HG02981 (cell line): Measurements from ENCODE around the gene UCP2.
"Not testable (repeated sequence)": the region's sequence is repeated elsewhere in the genome, so short reads cannot be mapped to it uniquely, and the experiment has no call there.

Experiments
- ATAC-seq: cut with Tn5 transposase; IDR thresholded peaks from one replicate; pipeline ENCODE4 v1.9.1; 2021; ENCODE audit warnings: mild to moderate bottlenecking, moderate library complexity; ENCODE audit not compliant: unreplicated experiment

Gene UCP2

DNA sequence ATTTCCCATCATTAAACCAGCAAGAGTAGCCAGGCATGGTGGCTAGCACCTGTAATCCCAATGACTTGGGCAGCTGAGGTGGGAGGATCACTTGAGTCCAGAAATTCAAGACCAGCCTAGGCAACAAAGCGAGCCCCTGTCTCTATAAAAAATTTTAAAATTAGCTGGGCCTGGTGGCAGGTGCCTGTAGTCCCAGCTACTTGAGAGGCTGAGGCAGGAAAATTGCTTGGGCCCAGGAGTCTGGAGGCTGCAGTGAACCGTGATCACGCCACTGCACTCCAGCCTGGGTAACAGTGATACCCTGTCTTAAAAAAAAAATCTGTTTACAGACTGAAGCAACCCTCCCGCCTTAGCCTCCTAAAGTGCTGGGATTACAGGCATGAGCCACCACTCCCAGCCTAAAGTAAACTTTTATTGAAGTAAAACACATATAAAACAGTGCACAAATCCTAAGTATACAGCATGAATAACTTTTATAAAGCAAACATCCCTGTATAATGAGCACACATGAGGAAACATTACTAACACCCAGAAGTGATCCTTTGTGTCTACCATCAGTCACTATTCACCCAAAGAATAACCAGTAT, 13.6 kb upstream of the UCP2 start:
- no peak for ATAC-seq

DNA sequence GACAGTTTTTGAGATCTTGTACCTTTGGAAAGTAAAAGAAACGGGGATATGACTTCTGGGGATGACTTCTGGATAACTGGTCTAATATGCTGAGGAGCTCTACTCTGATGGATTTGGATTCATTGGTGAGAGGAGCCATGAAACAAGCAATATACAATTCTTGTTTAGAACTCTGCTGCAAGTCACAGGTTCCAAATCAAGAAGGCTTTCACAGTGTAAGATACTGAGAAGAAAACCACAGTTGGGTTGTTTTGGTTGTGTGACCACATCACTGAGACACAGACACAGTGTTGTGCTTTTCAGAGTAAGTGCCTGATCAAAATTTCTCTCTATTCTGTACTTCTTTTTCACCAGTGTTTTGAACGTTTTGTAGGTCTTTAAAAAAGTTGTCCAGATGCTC, 13.1 kb upstream of the UCP2 start:
- peak; percentile 43 for ATAC-seq

DNA sequence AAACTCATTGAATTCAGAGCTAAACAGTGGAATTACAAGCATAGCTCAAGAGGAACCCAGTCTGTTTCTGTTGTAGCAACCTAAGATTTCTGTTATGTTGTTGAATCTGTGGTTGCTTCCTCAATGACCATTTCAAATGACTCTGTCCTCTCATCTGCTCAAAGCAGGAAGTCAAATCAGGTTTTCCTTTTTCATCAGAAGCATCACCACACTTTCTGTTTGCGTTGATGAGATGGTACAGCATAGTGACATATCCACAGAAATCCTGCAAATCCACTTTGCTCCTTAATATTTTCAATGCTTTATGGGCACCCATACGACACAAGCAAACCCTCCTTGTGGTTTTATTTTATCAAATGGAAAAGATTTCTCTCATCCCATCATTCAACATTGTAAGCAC, 12.6 kb upstream of the UCP2 start:
- ATAC-seq = peak; percentile 56

DNA sequence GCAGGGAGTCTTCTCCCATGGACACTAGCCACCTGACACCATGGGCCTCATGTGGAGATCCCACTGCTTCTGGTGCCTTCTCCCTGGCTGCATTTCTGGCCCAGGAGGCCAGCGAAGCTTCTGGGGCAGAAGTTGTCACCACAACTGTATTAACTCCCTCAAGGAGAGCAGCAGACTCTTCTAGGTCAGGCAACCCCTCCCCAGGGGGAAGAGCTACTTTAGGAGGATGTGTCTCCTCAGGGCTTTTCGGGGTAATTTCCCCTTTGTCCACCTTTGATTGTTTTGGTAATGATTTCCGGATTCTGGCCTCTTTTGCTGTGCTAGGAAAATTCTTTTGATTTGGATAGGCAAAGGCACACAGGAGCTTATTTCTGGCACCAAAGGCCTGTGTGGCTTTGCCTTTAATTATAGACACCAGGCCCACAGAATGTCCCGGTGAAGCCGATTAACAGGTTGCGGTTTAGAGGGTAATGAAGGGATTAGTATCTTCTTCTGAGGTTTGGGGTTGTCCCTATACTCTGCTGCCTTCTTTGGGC, 8.9 kb upstream of the UCP2 start:
- no peak for ATAC-seq

DNA sequence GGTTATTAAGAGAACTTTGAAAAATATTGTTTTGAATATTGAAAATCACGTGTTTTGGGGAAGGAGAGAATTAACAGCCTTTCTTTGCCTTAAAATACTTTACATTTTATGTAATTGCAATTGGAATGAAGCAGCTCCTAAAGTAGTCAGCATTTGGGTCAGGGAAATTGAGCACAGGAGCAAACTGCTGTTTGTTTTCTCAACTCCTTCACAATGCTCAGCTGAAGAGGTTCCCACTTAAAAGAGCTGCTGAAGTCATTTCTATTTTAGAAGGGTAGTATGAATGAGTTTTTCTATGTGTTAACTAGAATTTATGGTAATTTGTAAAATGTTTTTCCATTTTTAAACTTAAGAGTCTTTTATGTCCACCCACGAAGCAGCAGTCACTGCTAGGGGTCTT, 8.1 kb upstream of the UCP2 start:
- no peak for ATAC-seq

DNA sequence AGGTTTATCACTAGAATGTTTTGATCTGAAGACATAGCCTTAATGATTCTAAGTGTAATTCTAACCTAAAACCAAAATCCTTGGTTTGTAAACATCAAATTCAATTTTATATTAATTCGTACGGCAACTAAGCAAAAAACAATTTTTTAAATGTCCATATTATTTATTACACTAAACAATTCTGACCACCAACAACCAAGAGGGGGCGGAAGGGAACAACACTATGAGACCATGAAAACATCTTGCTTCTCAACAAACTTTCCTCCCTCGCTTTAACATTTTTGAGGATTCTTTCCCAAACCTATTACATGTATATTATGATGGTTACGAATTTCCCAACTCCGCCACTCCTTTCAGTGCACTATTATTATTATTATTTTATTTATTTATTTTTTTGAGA, 6.5 kb upstream of the UCP2 start:
- no peak for ATAC-seq

DNA sequence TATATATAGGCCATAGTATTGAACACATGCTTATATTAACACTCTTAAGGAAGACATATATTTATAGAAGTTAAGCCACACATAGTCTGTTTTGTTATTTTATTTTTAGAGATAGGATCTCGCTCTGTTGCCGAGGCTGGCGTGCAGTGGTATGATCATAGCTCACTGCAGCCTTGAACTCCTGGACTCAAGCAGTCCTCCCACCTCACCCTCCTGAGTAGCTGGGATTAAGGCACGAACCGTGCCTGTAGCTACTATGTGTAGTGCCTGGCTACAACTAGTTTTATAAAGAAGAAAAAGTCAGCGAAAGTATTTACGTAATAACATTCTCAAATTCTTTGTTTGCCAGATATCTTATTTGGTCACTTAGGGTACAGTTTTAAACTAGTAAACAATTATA, 5.6 kb upstream of the UCP2 start:
- no peak for ATAC-seq

DNA sequence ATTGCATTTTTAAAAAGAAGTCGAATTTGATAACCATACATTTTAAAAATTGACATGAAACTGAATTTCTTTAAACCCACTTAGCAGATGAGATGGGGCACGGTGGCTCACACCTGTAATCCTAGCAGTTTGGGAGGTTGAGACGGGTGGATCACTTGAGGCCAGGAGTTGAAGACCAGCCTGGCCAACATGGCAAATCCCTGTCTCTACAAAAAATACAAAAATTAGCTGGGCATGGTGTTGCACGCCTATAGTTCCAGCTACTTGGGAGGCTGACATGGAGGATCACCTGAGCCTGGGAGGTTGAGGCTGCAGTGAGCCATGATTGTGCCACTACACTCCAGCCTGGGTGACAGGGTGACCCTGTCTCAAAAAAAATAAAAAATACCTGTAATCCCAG, 3.0 kb upstream of the UCP2 start:
- not testable (repeated sequence) for ATAC-seq

DNA sequence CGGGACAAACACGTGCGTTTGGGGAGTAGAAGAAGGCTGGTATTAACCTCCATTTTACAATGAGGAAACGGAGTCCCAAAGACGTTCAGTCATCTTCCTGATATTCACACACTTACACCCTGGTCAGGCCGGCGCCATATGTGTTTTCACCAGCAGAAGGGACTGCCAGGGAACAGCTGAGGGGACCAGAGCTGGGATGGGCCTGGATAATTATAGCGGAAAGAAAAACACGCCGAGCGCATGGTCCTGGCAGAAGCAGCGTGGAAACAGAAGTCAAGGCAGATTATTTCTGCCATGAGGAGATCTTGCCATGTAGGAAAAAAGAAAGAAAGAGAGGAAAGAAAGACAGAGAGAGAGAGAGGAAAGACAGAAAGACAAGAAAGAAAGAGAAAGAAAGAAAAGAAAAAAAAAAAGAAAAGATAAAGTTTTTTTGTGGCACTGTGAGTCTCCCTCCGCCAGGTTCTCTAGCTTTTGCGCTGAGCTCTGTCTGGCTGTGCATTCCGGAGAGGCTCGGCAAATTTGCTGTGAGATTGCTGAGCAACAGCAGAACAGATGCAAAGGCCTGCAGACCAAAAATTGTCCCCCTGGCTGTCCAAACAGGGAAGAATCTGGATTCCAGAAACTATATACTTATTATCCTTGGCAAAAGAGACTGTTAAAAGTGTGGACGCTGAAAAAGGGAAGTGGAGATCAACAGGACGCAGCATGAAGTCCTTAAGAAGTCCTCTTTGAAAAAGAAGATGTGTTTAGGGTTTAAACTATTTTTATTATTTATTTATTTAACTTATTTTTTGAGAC, 1.3 kb upstream of the UCP2 start:
- no peak for ATAC-seq

DNA sequence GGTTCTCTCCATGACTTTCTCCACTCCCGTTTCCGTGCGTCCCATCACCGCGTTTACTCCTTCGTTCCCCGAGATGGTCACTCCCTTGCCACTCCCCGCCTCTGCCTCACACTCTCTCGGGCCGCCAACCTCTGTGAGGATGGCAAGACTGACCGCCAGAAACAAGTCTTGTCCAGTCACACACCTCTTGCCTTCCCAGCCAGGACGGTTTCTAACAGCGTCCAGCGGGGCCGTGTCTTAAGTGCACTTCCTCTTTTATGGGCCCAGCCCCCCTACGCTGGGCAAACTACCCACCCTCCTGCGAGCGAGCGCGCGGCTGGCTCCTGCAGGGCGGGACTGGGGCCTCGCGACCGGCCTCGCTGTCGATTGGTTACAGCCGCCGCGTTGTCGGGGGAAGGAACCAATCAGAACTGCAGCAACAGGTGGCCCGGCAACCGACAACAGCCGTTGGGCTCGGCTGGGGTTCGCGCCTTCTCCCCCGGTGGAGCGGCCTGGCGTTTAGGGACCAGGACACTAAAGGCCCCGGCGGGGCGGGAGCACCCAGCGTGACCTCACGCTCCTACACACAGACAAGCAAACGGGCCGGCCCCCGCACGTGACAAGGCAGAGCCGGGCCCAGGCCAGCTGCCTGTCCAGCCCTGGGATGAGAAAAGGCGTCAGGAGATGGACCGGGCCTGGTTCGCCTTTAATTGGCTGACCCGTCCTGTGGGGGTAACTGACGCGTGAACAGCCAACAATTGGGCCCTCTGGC, 522 bp upstream of the UCP2 start:
- peak; percentile 62 for ATAC-seq

DNA sequence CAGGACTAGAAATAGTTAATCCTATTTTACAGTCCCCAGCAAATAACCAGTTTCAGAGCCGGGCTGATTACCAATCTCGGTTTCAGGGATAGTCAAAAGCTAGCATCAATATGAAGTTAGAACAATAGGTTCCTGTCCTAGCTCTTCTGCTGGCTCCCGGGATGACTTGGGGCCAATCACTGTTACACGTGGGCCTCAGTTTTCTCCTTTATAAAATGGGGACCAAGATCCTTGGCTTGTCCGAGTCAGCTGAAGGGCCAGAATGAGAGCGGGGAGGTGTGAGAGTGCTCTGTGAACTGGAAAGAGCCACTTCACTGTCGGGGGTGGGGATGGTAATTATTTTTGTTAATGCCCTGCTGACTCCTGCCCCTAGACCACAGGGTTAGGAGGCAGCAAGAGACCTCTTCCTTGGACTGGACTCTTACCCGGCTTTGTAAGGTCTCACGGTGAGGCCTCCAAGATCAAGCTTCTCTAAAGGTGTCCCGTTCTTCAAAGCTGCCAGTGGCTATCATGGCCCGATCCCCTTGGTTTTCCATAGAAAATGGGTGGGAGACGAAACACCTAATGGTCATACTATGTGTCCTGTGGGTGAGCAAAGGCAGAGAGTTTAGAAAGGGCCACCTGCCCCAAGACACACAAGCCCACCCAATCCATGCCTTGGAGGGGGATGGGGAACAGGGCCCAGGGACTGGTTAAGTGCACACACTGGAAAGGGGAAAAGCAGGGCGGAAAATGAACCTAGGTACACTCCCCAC, 1.4 kb downstream of the UCP2 start:
- no peak for ATAC-seq

DNA sequence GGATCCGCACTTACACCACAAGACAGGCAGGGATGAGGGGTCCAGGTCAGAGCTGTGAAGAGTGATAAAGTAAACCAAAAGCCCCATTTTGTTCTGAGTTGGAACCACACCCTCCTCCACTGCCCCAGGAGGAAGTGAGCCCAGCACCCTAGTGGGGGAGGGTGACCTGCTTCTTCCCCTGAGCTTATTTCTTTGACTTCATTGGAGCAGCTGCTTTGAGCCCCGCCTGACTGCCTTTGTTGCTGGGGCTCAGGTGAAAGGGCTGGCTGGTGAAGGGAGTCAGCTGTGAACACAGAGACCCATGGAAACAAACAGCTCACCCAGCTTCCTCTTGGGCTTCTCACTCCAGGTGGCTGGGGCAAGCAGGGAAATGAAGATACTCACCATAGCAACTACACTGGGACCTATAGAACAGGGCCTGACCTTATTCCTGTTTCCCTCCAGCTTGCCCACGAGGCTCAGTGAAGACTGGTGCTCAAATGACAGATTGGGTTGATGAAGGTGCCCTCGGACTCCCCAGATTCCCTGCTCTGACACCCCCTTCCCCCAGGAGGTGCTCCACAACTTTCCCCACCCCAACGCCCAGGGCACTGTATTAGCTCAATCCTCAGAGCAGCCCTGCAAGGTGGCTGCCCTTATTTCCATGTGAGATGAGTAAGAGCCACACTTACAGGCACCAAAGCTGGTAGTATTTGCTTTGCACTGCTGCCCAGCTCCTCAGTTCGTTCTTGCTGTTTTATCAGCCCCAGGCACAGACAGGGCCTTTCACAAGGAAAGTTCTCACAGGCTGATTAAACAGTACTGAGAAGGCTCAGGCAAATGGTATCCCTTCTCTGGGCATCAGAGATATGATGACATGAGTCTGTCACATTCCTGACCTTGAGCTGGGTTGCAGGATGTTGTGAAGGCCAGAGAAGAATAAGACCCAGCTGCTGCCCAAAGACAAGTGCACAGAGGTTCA, 2.4 kb downstream of the UCP2 start:
- ATAC-seq = peak; percentile 43

DNA sequence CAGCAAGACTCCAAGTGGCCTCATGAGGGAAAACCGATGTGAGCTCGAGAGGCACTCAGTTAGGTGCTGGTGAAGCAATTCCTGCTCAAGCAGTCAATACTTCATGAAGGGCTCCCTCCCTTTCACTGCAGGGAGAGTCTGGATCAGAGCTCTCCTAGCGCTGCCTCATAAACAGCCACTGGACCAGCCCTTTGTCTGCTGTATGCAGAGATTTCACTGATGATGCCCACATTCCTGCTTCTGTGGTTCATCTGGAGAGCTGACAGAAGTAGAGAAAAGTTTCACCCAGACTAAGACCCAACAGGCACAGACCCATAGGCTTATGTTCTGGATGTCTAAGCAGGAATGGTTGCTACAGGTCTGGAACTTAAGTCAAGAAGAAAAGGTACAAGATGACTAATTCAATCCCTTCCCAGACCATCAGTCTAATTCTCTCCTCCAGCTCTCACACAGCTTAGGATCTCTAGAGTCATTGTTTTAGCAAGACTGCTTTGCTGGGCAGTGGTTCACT, 4.0 kb downstream of the UCP2 start:
- no peak for ATAC-seq

DNA sequence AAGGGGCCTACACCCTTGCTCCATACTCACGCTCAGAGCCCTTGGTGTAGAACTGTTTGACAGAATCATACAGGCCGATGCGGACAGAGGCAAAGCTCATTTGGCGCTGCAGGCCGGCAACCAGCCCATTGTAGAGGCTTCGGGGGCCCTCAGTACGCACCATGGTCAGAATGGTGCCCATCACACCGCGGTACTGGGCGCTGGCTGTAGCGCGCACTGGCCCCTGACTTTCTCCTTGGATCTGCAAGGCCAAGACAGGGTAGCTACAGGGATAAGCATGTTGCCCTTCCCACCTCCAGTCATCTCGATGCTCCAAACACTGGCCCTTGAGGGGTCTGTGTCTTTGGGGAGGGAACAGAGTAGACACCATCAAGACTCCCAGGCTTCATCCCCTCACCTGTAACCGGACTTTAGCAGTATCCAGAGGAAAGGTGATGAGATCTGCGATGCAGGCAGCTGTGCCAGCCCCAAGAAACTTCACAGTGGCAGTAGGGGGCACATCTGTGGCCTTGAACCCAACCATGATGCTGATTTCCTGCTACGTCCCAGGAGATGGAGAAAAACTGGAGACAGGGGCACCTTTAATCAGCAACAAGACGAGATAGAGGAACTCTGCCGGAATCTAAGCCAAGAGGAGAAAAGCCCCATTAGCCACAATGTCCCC, 4.7 kb downstream of the UCP2 start:
- ATAC-seq = no peak

DNA sequence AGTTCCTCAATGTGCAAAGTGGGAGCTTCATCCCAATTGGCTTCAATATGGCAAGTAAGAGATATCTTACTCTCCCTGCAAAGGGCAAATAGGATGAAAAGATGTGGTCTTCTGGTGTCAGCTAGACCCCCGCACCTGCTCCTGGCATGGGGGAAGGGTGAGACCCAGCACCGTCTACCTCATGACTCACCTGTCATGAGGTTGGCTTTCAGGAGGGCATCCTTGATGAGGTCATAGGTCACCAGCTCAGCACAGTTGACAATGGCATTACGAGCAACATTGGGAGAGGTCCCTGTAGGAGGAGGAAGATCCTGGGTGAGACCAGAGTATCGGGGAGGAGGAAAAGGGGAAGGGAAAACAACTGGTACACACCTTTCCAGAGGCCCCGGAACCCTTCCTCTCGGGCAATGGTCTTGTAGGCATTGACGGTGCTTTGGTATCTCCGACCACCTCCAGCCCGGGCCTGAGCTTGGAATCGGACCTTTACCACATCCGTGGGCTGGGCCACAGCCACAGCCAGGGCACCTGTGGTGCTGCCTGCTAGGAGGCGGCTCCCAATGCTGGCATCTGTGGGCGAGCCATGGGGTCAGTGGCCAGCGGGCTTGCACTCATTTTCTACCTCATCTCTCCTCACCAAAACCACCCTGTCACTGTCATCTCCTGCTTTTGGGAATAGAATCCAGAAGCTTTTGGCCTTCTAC, 6.0 kb downstream of the UCP2 start:
- ATAC-seq = no peak

DNA sequence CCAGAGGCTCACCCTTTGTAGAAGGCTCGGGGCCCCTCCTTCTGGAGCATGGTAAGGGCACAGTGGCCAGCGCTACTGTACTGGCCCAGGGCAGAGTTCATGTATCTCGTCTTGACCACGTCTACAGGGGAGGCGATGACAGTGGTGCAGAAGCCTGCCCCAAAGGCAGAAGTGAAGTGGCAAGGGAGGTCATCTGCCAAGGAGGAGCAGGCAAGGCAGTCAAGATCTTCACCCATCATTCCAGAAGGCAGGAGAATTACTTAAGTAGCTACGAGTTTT, 7.2 kb downstream of the UCP2 start:
- ATAC-seq = no peak

DNA sequence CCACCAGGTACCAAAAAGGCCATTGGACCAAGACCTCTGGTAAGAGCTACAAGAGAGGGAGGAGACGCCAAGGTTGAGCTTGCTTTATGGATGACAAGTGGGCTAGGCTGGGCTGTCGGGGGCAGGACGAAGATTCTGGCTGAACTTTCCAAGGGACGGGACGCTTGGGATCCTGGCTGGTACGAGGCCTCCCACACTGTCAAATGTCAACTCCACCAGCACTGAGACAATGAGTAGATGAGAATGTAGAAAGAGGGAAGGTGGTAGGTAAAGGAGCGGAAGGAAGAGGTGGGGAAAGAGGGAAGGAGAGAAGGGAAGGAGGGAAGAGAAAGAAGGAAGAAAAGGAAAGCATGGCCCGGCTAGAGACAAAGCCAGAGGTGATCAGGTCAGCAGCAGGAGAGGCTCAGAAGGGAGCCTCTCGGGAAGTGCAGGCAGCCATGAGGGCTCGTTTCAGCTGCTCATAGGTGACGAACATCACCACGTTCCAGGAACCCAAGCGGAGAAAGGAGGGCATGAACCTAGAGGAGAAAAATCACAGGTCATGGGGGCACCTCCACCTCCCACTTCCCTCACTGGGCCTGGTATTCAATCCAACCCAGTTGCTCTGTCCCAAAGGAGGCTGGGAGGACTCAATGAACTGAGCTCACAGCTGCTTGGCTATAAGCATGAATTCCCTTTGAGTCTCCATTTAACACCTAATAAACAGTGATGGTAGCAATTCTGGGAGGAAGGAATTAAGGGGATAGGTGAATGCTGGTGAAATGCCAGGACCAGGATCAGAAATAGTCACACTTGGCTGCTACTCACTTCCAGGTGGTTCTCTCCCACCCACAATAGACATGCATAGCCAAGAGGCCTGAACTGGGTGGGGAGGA, 7.8 kb downstream of the UCP2 start:
- no peak for ATAC-seq
